ENCODE measurements around the gene RMRP.

RMRP gene

GRCh38 chr9:35611230-35611797 is 46.5 kb downstream of the RMRP start:
- H3K9me3 ChIP-seq (ENCODE audit: control insufficient read depth, insufficient read depth, low read length): no peaks in the 10 kb centered on the region
- H3K4me1 ChIP-seq (ENCODE audit: insufficient read depth, low read length): no peaks in the 10 kb centered on the region
- no peak overlapping the region for H3K9ac ChIP-seq (ENCODE audit: low read depth, low read length)
- H3K36me3 ChIP-seq (ENCODE audit: insufficient read depth, low read length): no peaks in the 10 kb centered on the region

GRCh38 chr9:35609820-35610163 is 48.0 kb downstream of the RMRP start:
- Histone ChIP-seq H3K36me3 (ENCODE audit: insufficient read depth, low read length) (no peaks in the 10 kb centered on the region), H3K9me3 (ENCODE audit: control insufficient read depth, insufficient read depth, low read length) (no peaks in the 10 kb centered on the region), H3K4me1 (ENCODE audit: insufficient read depth, low read length) (peaks cover 2% of the 10 kb centered on the region; the same call in 1 of the 2 replicates), H3K9ac (ENCODE audit: low read depth, low read length) (no peak overlapping the region)

GRCh38 chr9:35609001-35609819 is 48.6 kb downstream of the RMRP start:
- Histone ChIP-seq H3K36me3 (ENCODE audit: insufficient read depth, low read length) (no peaks in the 10 kb centered on the region), H3K9me3 (ENCODE audit: control insufficient read depth, insufficient read depth, low read length) (no peaks in the 10 kb centered on the region), H3K4me1 (ENCODE audit: insufficient read depth, low read length) (peaks cover 2% of the 10 kb centered on the region; the same call in 1 of the 2 replicates), H3K9ac (ENCODE audit: low read depth, low read length) (no peak overlapping the region)

GRCh38 chr9:35608221-35608620 is 49.6 kb downstream of the RMRP start:
- H3K36me3 ChIP-seq (ENCODE audit: insufficient read depth, low read length): no peaks in the 10 kb centered on the region
- H3K9ac ChIP-seq (ENCODE audit: low read depth, low read length): no peak overlapping the region
- H3K9me3 ChIP-seq (ENCODE audit: control insufficient read depth, insufficient read depth, low read length): no peaks in the 10 kb centered on the region
- H3K4me1 ChIP-seq (ENCODE audit: insufficient read depth, low read length): peaks cover 2% of the 10 kb centered on the region; the same call in 1 of the 2 replicates

All from ES-I3 (cell line).